ENCODE measurements around the gene HDAC4. TPM values are rescaled to one million over a fixed set of nuclear protein-coding genes. Genes with fewer than 3 reads are reported as not detected.

Gene HDAC4
- total and polyA plus RNA-seq, 4 donors, result 2.9 to 37.2 (median 4.4) TPM

DNA sequence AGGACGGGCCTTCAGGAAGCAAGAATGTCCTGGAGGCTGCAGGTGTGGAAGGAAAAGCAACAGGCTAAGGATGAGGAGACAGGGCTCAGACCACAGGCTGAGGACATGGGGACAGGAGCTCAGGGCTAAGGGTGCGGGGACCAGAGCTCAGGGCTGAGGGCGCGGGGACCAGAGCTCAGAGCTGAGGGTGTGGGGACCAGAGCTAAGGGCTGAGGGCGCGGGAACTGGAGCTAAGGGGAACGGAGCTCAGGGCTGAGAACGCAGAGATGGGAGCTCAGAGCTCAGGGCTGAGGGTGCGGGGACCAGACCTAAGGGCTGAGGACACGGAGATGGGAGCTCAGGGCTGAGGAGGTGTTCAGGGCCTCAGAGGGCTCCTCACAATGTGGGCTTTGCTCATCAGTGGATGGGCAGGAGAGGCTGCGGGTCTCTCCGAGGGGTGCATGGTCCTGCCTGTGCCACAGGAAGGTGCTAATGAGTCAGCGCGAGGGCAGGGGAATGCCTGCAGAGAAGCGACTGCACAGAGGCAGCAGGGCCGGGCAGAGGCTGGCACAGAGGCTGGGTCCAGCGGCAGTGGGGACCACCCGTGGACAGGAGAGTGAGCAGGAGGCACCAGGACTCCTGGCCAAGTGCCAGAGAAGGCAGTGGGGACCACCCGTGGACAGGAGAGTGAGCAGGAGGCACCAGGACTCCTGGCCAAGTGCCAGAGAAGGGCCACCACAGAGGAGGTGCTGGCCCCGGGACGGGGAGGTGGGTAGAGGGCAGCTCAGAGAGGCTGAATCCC is 281.3 kb downstream of the HDAC4 start:
- Histone ChIP-seq H3K9me3 (ENCODE audit: control insufficient read depth in 4 of 4, low read length in 3 of 4) (no peaks in the 10 kb centered on the region), H3K4me1 (ENCODE audit: control insufficient read depth in 4 of 4, insufficient read depth in 4 of 4, low read length in 3 of 4) (no peaks in the 10 kb centered on the region), H3K4me3 (ENCODE audit: low read depth in 1 of 3, low read length in 3 of 3) (no peak overlapping the region), H3K9ac (ENCODE audit: low read depth in 1 of 2, low read length in 2 of 2) (no peak overlapping the region), H3K36me3 (ENCODE audit: control insufficient read depth in 4 of 4, insufficient read depth in 3 of 4, low read depth in 1 of 4, low read length in 3 of 4) (peaks cover 0 to 2% (median under 1%) of the 10 kb centered on the region in 4 donors), H3K27ac (ENCODE audit: low read depth in 1 of 2, low read length in 2 of 2) (no peak overlapping the region), H3K27me3 (ENCODE audit: control insufficient read depth in 4 of 4, insufficient read depth in 4 of 4, low read length in 3 of 4) (no peaks in the 10 kb centered on the region)
- no peak for DNase-seq (ENCODE audit: low spot score)
- WGBS, result 95% methylated on average over 21 of the region's 21 CpGs
- TF ChIP-seq RAD21 (IDR thresholded peaks at IDR 0.05), result no peak
- no peak for TF ChIP-seq GABPA (IDR thresholded peaks at IDR 0.05 in 1 of 2, conservative IDR thresholded peaks at IDR 0.05 in 1 of 2)
- TF ChIP-seq HNF4A (conservative IDR thresholded peaks at IDR 0.05), result no peak
- no peak for TF ChIP-seq FOXA2 (IDR thresholded peaks at IDR 0.05)
- TF ChIP-seq, protein P1, sequence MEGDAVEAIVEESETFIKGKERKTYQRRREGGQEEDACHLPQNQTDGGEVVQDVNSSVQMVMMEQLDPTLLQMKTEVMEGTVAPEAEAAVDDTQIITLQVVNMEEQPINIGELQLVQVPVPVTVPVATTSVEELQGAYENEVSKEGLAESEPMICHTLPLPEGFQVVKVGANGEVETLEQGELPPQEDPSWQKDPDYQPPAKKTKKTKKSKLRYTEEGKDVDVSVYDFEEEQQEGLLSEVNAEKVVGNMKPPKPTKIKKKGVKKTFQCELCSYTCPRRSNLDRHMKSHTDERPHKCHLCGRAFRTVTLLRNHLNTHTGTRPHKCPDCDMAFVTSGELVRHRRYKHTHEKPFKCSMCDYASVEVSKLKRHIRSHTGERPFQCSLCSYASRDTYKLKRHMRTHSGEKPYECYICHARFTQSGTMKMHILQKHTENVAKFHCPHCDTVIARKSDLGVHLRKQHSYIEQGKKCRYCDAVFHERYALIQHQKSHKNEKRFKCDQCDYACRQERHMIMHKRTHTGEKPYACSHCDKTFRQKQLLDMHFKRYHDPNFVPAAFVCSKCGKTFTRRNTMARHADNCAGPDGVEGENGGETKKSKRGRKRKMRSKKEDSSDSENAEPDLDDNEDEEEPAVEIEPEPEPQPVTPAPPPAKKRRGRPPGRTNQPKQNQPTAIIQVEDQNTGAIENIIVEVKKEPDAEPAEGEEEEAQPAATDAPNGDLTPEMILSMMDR (IDR thresholded peaks at IDR 0.05; ENCODE audit: low read depth, low read length, missing input control), result no peak
- TF ChIP-seq, protein P2, sequence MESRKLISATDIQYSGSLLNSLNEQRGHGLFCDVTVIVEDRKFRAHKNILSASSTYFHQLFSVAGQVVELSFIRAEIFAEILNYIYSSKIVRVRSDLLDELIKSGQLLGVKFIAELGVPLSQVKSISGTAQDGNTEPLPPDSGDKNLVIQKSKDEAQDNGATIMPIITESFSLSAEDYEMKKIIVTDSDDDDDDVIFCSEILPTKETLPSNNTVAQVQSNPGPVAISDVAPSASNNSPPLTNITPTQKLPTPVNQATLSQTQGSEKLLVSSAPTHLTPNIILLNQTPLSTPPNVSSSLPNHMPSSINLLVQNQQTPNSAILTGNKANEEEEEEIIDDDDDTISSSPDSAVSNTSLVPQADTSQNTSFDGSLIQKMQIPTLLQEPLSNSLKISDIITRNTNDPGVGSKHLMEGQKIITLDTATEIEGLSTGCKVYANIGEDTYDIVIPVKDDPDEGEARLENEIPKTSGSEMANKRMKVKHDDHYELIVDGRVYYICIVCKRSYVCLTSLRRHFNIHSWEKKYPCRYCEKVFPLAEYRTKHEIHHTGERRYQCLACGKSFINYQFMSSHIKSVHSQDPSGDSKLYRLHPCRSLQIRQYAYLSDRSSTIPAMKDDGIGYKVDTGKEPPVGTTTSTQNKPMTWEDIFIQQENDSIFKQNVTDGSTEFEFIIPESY (IDR thresholded peaks at IDR 0.05), result no peak
- no peak for TF ChIP-seq NR2F2 (IDR thresholded peaks at IDR 0.05)
- TF ChIP-seq HNF4G (IDR thresholded peaks at IDR 0.05), result no peak
- TF ChIP-seq, protein P3, sequence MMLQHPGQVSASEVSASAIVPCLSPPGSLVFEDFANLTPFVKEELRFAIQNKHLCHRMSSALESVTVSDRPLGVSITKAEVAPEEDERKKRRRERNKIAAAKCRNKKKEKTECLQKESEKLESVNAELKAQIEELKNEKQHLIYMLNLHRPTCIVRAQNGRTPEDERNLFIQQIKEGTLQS (IDR thresholded peaks at IDR 0.05), result no peak
- TF ChIP-seq, protein P4, sequence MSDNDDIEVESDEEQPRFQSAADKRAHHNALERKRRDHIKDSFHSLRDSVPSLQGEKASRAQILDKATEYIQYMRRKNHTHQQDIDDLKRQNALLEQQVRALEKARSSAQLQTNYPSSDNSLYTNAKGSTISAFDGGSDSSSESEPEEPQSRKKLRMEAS (IDR thresholded peaks at IDR 0.05), result no peak
- TF ChIP-seq, protein P5, sequence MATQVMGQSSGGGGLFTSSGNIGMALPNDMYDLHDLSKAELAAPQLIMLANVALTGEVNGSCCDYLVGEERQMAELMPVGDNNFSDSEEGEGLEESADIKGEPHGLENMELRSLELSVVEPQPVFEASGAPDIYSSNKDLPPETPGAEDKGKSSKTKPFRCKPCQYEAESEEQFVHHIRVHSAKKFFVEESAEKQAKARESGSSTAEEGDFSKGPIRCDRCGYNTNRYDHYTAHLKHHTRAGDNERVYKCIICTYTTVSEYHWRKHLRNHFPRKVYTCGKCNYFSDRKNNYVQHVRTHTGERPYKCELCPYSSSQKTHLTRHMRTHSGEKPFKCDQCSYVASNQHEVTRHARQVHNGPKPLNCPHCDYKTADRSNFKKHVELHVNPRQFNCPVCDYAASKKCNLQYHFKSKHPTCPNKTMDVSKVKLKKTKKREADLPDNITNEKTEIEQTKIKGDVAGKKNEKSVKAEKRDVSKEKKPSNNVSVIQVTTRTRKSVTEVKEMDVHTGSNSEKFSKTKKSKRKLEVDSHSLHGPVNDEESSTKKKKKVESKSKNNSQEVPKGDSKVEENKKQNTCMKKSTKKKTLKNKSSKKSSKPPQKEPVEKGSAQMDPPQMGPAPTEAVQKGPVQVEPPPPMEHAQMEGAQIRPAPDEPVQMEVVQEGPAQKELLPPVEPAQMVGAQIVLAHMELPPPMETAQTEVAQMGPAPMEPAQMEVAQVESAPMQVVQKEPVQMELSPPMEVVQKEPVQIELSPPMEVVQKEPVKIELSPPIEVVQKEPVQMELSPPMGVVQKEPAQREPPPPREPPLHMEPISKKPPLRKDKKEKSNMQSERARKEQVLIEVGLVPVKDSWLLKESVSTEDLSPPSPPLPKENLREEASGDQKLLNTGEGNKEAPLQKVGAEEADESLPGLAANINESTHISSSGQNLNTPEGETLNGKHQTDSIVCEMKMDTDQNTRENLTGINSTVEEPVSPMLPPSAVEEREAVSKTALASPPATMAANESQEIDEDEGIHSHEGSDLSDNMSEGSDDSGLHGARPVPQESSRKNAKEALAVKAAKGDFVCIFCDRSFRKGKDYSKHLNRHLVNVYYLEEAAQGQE (IDR thresholded peaks at IDR 0.05), result no peak
- no peak for TF ChIP-seq TAF1 (conservative IDR thresholded peaks at IDR 0.05)

DNA sequence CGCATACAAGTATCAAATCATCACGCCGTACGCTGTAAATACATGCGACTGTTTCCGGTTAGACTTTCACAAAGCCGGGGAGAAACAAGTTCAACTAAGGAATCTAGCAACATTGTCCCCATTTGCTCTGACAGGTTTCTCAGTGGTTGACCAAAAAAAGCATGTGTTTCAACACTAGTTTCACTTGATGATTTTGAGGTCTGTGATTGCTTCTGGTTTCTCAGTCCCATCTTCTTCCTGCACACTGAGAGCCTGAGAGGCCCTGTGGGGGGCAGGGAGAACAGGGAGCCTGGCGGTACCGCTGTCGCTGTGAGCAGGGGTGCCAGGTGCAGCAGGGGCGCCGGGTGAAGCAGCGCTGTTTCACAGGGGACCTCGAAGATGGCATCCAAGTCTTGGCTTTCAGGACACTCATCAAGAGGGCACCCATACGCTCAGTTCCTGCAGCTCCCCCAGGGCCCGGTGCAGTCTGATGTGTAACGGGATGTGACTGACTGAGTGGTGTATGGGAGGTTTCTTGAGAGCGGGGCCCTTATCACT is 282.1 kb downstream of the HDAC4 start:
- WGBS, result 87% methylated on average over 18 of the region's 18 CpGs
- Histone ChIP-seq H3K9me3 (ENCODE audit: control insufficient read depth in 4 of 4, low read length in 3 of 4) (no peaks in the 10 kb centered on the region), H3K9ac (ENCODE audit: low read depth in 1 of 2, low read length in 2 of 2) (no peak overlapping the region), H3K4me3 (ENCODE audit: low read depth in 1 of 3, low read length in 3 of 3) (no peak overlapping the region), H3K36me3 (ENCODE audit: control insufficient read depth in 4 of 4, insufficient read depth in 3 of 4, low read depth in 1 of 4, low read length in 3 of 4) (no peaks in the 10 kb centered on the region), H3K27ac (ENCODE audit: low read depth in 1 of 2, low read length in 2 of 2) (no peak overlapping the region), H3K27me3 (ENCODE audit: control insufficient read depth in 4 of 4, insufficient read depth in 4 of 4, low read length in 3 of 4) (no peaks in the 10 kb centered on the region), H3K4me1 (ENCODE audit: control insufficient read depth in 4 of 4, insufficient read depth in 4 of 4, low read length in 3 of 4) (no peaks in the 10 kb centered on the region)
- TF ChIP-seq JUND (IDR thresholded peaks at IDR 0.05) (no peak), EGR1 (IDR thresholded peaks at IDR 0.05; ENCODE audit: low read depth in 2 of 2) (no peak), FOXA2 (IDR thresholded peaks at IDR 0.05) (no peak), SP1 (IDR thresholded peaks at IDR 0.05) (no peak), HNF4G (IDR thresholded peaks at IDR 0.05) (no peak)
- TF ChIP-seq, protein P5 (IDR thresholded peaks at IDR 0.05), result no peak
- no peak for DNase-seq (ENCODE audit: low spot score)
